ENCODE results near the gene BNIP5.
A peak's percentile ranks its signal among the peaks of the same experiment; 100 is the strongest.

The BNIP5 gene

DNA sequence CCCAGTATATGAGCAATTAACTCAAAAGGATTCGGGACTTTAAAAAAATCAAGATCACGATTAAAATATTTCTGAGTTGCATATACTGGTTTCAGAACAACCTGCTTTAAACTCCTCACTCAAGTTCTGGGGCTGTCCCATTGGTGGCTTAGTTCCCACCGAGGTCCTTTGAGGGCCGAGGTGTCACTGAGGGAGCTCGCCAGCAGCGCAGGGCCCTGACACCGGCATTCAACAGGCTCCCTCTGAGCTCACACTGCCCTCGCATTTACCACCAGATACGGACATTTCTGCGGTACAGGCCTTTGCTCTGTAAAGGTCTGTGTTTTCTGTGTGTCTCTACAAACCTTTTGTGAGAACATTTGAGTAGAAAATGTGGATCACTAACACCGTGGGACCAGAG lies 24.4 kb upstream of the BNIP5 start:
- H3K9me3 ChIP-seq (ENCODE audit: severe bottlenecking): no peaks in the 10 kb centered on the region
- no peak for ATAC-seq (ENCODE audit: low read depth)
- DNase-seq (ENCODE audit: low spot score): no peak
- H3K4me3 ChIP-seq (ENCODE audit: severe bottlenecking): no peak overlapping the region
- no peaks in the 10 kb centered on the region for H3K27me3 ChIP-seq (ENCODE audit: insufficient read depth, poor library complexity, severe bottlenecking)
- H3K27ac ChIP-seq (ENCODE audit: poor library complexity, severe bottlenecking): no peak overlapping the region
- TF ChIP-seq, protein P1, sequence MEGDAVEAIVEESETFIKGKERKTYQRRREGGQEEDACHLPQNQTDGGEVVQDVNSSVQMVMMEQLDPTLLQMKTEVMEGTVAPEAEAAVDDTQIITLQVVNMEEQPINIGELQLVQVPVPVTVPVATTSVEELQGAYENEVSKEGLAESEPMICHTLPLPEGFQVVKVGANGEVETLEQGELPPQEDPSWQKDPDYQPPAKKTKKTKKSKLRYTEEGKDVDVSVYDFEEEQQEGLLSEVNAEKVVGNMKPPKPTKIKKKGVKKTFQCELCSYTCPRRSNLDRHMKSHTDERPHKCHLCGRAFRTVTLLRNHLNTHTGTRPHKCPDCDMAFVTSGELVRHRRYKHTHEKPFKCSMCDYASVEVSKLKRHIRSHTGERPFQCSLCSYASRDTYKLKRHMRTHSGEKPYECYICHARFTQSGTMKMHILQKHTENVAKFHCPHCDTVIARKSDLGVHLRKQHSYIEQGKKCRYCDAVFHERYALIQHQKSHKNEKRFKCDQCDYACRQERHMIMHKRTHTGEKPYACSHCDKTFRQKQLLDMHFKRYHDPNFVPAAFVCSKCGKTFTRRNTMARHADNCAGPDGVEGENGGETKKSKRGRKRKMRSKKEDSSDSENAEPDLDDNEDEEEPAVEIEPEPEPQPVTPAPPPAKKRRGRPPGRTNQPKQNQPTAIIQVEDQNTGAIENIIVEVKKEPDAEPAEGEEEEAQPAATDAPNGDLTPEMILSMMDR (IDR thresholded peaks at IDR 0.05; ENCODE audit: poor library complexity, severe bottlenecking): no peak
- no peaks in the 10 kb centered on the region for H3K4me1 ChIP-seq (ENCODE audit: insufficient read depth, poor library complexity, severe bottlenecking)
- no peaks in the 10 kb centered on the region for H3K36me3 ChIP-seq (ENCODE audit: low read depth)

DNA sequence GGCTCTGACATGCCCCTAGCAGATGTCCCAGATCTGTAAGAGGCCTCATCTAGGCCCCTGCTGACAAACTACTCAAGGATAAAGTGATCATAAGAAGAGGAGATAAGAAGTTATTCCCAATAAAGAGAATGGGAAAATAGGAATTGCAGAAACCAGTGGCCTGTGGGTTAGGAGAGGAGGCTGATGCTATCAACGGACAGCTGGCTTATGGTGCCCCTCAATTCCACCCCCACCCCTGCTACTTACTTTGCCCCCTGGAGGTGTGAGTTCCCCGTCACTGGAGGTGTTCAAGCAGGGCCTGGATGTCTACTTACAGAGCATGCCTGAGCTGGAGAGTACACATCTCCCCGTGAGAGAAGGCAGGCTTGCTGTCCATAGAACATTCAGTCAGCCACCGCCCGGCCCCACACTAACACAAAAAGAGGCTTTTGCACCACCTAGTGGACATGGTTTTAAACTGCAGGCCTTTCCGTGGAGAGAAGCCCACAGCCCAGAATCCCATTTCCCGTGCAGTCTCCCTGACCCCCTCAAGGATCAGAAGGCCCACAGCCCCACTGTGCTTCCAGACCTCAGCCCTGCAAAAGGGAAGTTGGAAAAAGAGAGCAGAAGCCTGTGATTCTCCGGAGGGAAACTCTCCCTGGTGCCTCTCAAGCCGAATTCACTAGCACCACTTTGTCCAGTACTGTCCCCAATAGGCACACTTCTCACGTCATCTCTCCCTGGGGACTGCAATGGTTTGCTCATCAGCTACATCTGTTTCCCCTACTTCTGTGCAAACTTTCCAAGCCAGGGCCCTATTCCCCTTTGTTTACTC lies 23.8 kb upstream of the BNIP5 start:
- Histone ChIP-seq H3K27ac (ENCODE audit: poor library complexity, severe bottlenecking) (no peak overlapping the region), H3K27me3 (ENCODE audit: insufficient read depth, poor library complexity, severe bottlenecking) (no peaks in the 10 kb centered on the region), H3K9me3 (ENCODE audit: severe bottlenecking) (no peaks in the 10 kb centered on the region), H3K36me3 (ENCODE audit: low read depth) (no peaks in the 10 kb centered on the region), H3K4me3 (ENCODE audit: severe bottlenecking) (no peak overlapping the region), H3K4me1 (ENCODE audit: insufficient read depth, poor library complexity, severe bottlenecking) (no peaks in the 10 kb centered on the region)
- ATAC-seq (ENCODE audit: low read depth) (peak; percentile 92), DNase-seq (ENCODE audit: low spot score) (no peak)
- TF ChIP-seq, protein P1 (IDR thresholded peaks at IDR 0.05; ENCODE audit: poor library complexity, severe bottlenecking): peak; percentile 82

DNA sequence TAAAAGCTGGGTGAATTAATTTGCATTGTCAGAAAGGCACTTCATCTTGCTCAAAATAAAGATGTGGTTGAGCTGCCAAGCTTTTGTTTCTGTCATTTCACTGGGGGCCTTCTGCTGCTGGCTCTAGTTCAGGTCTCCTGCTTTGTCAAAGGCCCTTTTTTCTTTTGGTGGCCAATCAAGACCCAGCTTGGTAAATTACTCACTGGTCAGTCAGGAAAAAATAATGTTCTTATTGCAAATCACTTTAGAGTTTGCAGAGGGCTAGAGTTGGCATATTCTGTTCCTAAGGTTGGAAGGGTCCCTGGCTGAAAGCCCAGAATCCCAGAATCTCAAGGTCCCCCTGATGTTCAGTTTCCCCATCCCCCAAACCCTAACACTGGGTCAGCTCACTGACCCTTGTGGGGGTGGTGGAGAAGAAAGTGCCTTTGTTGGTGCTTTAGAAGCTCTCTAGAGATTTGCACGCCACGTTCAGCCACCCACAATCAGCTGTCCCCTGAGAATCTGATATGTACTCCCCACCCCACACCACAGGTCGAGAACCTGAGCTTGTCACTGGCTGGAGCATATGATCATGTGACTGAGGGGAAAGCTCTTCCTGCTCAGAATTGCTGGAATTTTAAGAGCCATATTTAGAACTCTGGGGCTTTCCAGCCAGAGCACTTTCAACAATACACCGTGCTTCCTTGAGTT lies 21.7 kb upstream of the BNIP5 start:
- TF ChIP-seq, protein P1 (IDR thresholded peaks at IDR 0.05; ENCODE audit: poor library complexity, severe bottlenecking): no peak
- ATAC-seq (ENCODE audit: low read depth) (no peak), DNase-seq (ENCODE audit: low spot score) (no peak)
- Histone ChIP-seq H3K27ac (ENCODE audit: poor library complexity, severe bottlenecking) (no peak overlapping the region), H3K27me3 (ENCODE audit: insufficient read depth, poor library complexity, severe bottlenecking) (no peaks in the 10 kb centered on the region), H3K36me3 (ENCODE audit: low read depth) (no peaks in the 10 kb centered on the region), H3K9me3 (ENCODE audit: severe bottlenecking) (no peaks in the 10 kb centered on the region), H3K4me3 (ENCODE audit: severe bottlenecking) (no peak overlapping the region), H3K4me1 (ENCODE audit: insufficient read depth, poor library complexity, severe bottlenecking) (no peaks in the 10 kb centered on the region)

DNA sequence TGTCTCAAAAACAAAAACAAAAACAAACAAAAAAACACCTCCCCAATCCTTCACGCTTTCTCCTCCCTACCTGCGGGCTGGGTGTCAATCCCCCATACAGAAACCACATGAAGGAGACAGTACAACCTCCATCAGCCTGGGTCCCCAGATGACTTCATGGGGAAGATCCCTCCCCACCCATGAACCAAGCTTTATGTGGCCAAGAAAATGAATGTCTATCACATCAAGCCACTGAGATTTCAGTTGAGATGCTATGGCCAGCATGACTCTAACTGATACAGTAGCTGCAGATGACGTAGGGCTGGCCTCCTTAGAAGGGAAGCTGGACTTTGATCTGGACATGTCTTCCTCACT lies 21.2 kb upstream of the BNIP5 start:
- Histone ChIP-seq H3K27me3 (ENCODE audit: insufficient read depth, poor library complexity, severe bottlenecking) (no peaks in the 10 kb centered on the region), H3K4me1 (ENCODE audit: insufficient read depth, poor library complexity, severe bottlenecking) (no peaks in the 10 kb centered on the region), H3K9me3 (ENCODE audit: severe bottlenecking) (no peaks in the 10 kb centered on the region), H3K36me3 (ENCODE audit: low read depth) (no peaks in the 10 kb centered on the region), H3K4me3 (ENCODE audit: severe bottlenecking) (no peak overlapping the region), H3K27ac (ENCODE audit: poor library complexity, severe bottlenecking) (no peak overlapping the region)
- TF ChIP-seq, protein P1 (IDR thresholded peaks at IDR 0.05; ENCODE audit: poor library complexity, severe bottlenecking): no peak
- DNase-seq (ENCODE audit: low spot score): no peak
- no peak for ATAC-seq (ENCODE audit: low read depth)

DNA sequence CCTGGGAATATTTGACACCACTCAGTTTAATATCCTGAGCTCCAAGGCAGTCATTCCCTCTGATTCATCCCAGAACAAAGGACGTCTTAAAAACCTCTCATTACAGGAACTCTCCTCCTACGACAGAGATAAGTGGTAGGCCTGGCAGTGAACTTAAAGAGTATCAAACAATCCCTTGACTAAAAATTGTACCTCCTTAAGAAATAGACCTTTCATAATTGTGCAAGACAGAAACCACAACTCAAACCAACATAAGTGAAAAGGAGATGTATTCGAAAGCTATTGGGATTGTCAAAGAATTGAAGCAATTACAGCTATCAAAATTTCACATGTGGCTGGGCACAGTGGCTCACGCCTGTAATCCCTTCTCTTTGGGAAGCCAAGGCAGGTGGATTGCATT lies 19.1 kb upstream of the BNIP5 start:
- ATAC-seq (ENCODE audit: low read depth): no peak
- Histone ChIP-seq H3K27ac (ENCODE audit: poor library complexity, severe bottlenecking) (no peak overlapping the region), H3K27me3 (ENCODE audit: insufficient read depth, poor library complexity, severe bottlenecking) (no peaks in the 10 kb centered on the region), H3K9me3 (ENCODE audit: severe bottlenecking) (no peaks in the 10 kb centered on the region), H3K4me1 (ENCODE audit: insufficient read depth, poor library complexity, severe bottlenecking) (no peaks in the 10 kb centered on the region), H3K4me3 (ENCODE audit: severe bottlenecking) (no peak overlapping the region), H3K36me3 (ENCODE audit: low read depth) (no peaks in the 10 kb centered on the region)
- no peak for DNase-seq (ENCODE audit: low spot score)
- TF ChIP-seq, protein P1 (IDR thresholded peaks at IDR 0.05; ENCODE audit: poor library complexity, severe bottlenecking): no peak

Data from RWPE2 (cell line).